HEK293 (cell line): ENCODE measurements around the gene ISCU.

Experiments used
- MZF1 ChIP-seq: fragments of 450-650 bp; formaldehyde crosslinking; IDR thresholded peaks from 2 replicates; pipeline ENCODE4 v1.5.1; 2017; ENCODE audit warnings: missing biosample characterization, missing genetic modification characterization, borderline replicate concordance
- ZBTB1 ChIP-seq: fragments of 450-650 bp; formaldehyde crosslinking; IDR thresholded peaks from 2 replicates; pipeline ENCODE4 v1.5.1; 2016; ENCODE audit warnings: missing biosample characterization, missing genetic modification characterization
- TF ChIP-seq, protein P1 (sequence below): fragments of 450-650 bp; formaldehyde crosslinking; IDR thresholded peaks from 2 replicates; pipeline ENCODE4 v1.5.1; 2016; ENCODE audit warnings: missing biosample characterization, missing genetic modification characterization

DNA sequence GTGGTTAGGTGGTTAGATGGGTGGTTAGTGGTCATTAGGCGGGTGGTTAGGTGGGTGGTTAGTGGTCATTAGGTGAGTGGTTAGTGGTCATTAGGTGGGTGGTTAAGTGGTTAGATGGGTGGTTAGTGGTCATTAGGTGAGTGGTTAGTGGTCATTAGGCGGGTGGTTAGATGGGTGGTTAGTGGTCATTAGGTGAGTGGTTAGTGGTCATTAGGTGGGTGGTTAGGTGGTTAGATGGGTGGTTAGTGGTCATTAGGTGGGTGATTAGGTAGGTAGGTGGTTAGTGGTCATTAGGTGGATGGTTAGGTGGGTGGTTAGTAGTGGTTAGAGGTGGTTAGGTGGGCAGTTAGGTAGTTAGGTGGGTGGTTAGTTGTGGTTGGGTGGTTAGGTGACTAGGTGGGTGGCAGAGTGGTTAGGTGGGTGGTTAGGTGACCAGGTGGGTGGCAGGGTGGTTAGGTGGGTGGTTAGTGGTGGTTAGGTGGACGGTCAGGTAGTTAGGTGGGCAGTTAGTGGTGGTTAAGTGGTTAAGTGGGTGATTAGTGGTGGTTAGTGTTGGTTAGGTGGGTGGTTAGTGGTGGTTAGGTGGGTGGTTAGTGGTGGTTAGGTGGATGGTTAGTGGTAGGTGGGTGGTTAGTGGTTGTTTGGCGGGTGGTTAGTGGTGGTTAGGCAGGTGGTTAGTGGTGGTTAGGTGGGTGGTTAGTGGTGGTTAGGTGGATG lies 43.5 kb downstream of the ISCU start:
- TF ChIP-seq ZBTB1 (tag by site-specific recombination) (no peak), MZF1 (no peak)
- TF ChIP-seq, protein P1, sequence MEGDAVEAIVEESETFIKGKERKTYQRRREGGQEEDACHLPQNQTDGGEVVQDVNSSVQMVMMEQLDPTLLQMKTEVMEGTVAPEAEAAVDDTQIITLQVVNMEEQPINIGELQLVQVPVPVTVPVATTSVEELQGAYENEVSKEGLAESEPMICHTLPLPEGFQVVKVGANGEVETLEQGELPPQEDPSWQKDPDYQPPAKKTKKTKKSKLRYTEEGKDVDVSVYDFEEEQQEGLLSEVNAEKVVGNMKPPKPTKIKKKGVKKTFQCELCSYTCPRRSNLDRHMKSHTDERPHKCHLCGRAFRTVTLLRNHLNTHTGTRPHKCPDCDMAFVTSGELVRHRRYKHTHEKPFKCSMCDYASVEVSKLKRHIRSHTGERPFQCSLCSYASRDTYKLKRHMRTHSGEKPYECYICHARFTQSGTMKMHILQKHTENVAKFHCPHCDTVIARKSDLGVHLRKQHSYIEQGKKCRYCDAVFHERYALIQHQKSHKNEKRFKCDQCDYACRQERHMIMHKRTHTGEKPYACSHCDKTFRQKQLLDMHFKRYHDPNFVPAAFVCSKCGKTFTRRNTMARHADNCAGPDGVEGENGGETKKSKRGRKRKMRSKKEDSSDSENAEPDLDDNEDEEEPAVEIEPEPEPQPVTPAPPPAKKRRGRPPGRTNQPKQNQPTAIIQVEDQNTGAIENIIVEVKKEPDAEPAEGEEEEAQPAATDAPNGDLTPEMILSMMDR (tag by site-specific recombination), result no peak
